ENCODE data around the gene PTCD2. TPM values are rescaled to one million over a fixed set of nuclear protein-coding genes. Genes with fewer than 3 reads are reported as not detected.

PTCD2 gene
- total and polyA plus RNA-seq, 8 donors: 1.3 to 56.7 (median 2.6) TPM

GRCh38 chr5:72383726-72384125, 63.6 kb downstream of the PTCD2 start:
- Histone ChIP-seq H3K4me1 (peaks cover 0 to 23% (median 3%) of the 10 kb centered on the region in 4 donors), H3K4me3 (no peak overlapping the region), H3K27me3 (no peaks in the 10 kb centered on the region), H3K27ac (no peak overlapping the region), H3K9me3 (no peaks in the 10 kb centered on the region), H3K36me3 (no peaks in the 10 kb centered on the region)
- 40 to 76% (median 68%) methylated on average over 2 of the region's 2 CpGs for WGBS, 5 donors
- intact Hi-C loops (cut with DNase I; ENCODE audit: low total_unique reads): no loop called here
- TF ChIP-seq EP300 (IDR thresholded peaks at IDR 0.05): no peak
- TF ChIP-seq, protein P1, sequence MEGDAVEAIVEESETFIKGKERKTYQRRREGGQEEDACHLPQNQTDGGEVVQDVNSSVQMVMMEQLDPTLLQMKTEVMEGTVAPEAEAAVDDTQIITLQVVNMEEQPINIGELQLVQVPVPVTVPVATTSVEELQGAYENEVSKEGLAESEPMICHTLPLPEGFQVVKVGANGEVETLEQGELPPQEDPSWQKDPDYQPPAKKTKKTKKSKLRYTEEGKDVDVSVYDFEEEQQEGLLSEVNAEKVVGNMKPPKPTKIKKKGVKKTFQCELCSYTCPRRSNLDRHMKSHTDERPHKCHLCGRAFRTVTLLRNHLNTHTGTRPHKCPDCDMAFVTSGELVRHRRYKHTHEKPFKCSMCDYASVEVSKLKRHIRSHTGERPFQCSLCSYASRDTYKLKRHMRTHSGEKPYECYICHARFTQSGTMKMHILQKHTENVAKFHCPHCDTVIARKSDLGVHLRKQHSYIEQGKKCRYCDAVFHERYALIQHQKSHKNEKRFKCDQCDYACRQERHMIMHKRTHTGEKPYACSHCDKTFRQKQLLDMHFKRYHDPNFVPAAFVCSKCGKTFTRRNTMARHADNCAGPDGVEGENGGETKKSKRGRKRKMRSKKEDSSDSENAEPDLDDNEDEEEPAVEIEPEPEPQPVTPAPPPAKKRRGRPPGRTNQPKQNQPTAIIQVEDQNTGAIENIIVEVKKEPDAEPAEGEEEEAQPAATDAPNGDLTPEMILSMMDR (IDR thresholded peaks at IDR 0.05): no peak
- no peak for TF ChIP-seq POLR2AphosphoS5 (IDR thresholded peaks at IDR 0.05)
- no peak for TF ChIP-seq POLR2A (IDR thresholded peaks at IDR 0.05)
- no peak for DNase-seq

DNA sequence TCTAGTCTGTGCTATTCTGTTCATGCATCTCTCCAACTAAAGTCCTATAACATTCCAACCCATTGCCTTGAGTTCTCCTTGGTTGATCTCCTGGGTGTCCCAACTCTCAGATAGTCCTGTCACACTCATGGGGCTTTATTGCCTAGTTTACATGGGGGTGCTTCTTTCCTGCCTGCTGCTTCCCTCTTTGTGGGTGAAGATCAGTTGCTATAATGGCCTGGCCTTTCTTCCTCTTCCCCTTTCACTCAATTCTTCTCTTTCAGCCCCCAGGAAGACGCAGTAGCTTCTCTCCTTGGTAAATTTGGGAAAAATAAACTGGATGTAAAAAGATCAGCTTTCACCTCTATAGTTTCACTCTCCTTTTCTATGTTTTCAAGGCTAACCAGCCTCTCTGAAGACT, 66.5 kb downstream of the PTCD2 start:
- no peak for TF ChIP-seq EP300 (IDR thresholded peaks at IDR 0.05)
- TF ChIP-seq POLR2A (IDR thresholded peaks at IDR 0.05): no peak
- no peak overlapping the region for H3K27ac ChIP-seq
- H3K4me3 ChIP-seq: no peak overlapping the region
- H3K27me3 ChIP-seq: no peaks in the 10 kb centered on the region
- intact Hi-C loops (cut with DNase I; ENCODE audit: low total_unique reads): no loop called here
- no peaks in the 10 kb centered on the region for H3K36me3 ChIP-seq
- no peak for DNase-seq
- H3K9me3 ChIP-seq: no peaks in the 10 kb centered on the region
- 78 to 96% (median 84%) methylated on average over 1 of the region's 1 CpG for WGBS, 5 donors
- peaks cover 0 to 14% (median 7%) of the 10 kb centered on the region in 4 donors for H3K4me1 ChIP-seq

GRCh38 chr5:72387985-72388384, 67.8 kb downstream of the PTCD2 start:
- H3K4me1 ChIP-seq: peaks cover 0 to 27% (median 19%) of the 10 kb centered on the region in 4 donors
- TF ChIP-seq POLR2AphosphoS5 (IDR thresholded peaks at IDR 0.05) (no peak), POLR2A (IDR thresholded peaks at IDR 0.05) (no peak), EP300 (IDR thresholded peaks at IDR 0.05) (no peak)
- TF ChIP-seq, protein P1 (IDR thresholded peaks at IDR 0.05): no peak
- intact Hi-C loops (cut with DNase I; ENCODE audit: low total_unique reads): no loop called here
- no peaks in the 10 kb centered on the region for H3K9me3 ChIP-seq
- no peaks in the 10 kb centered on the region for H3K27me3 ChIP-seq
- 41 to 85% (median 63%) methylated on average over 3 of the region's 3 CpGs for WGBS, 5 donors
- H3K4me3 ChIP-seq: no peak overlapping the region
- no peak overlapping the region for H3K27ac ChIP-seq
- DNase-seq: peak in 1 of 2 donors; percentile 35
- H3K36me3 ChIP-seq: no peaks in the 10 kb centered on the region

DNA sequence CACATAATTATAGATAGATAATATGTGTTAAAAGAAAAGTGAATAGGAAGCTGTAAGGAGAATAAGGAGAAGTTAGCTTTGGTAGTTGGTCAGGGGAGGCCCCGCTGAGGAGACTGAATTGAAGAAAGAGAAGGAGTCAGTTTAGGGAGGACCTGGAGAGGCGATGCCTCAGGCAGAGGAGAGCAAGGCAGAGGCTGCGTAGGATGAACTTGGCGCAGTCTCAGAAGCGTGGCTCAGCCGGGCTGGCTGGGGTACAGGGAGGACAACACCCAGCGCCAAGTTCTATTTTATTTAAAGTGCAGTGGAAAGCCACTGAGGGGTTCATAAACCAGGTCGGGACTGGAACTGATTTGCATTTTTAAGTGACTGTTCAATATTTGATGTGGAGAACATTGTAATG, 68.5 kb downstream of the PTCD2 start:
- no peaks in the 10 kb centered on the region for H3K27me3 ChIP-seq
- intact Hi-C loops (cut with DNase I; ENCODE audit: low total_unique reads): no loop called here
- WGBS, 5 donors: 87 to 92% (median 90%) methylated on average over 8 of the region's 8 CpGs
- H3K4me1 ChIP-seq: peaks cover 0 to 28% (median 17%) of the 10 kb centered on the region in 4 donors
- TF ChIP-seq, protein P1 (IDR thresholded peaks at IDR 0.05): no peak
- TF ChIP-seq POLR2A (IDR thresholded peaks at IDR 0.05): no peak
- no peak for TF ChIP-seq EP300 (IDR thresholded peaks at IDR 0.05)
- no peak for TF ChIP-seq POLR2AphosphoS5 (IDR thresholded peaks at IDR 0.05)
- H3K27ac ChIP-seq: no peak overlapping the region
- H3K9me3 ChIP-seq: no peaks in the 10 kb centered on the region
- no peak for DNase-seq
- no peaks in the 10 kb centered on the region for H3K36me3 ChIP-seq
- H3K4me3 ChIP-seq: no peak overlapping the region

DNA sequence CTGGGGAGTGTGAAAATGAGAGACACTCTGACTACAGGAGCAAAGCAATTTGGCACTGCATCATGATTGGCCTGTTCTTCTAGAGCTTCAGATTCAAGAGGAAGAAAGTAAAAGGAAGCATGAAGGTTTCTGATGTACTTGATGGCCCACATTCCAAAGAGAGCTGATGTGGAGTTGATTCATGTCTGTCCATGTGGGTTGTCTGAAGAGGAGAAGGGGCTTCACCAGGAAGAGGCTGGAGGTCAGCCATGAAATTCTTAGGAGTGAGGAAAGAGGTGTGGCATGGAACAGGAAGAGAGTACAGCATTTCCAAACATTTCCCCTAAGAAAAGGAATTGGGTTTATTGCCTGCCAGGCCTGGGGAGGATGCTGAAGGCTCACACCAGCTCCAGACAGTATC, 70.7 kb downstream of the PTCD2 start:
- intact Hi-C loops (cut with DNase I; ENCODE audit: low total_unique reads): no loop called here
- Histone ChIP-seq H3K4me1 (peaks cover 0 to 29% (median 17%) of the 10 kb centered on the region in 4 donors), H3K27me3 (no peaks in the 10 kb centered on the region), H3K4me3 (no peak overlapping the region), H3K36me3 (no peaks in the 10 kb centered on the region), H3K9me3 (no peaks in the 10 kb centered on the region), H3K27ac (peak overlapping the region in 1 of 5 donors; percentile 28)
- DNase-seq: no peak
- TF ChIP-seq POLR2A (IDR thresholded peaks at IDR 0.05): no peak
- TF ChIP-seq POLR2AphosphoS5 (IDR thresholded peaks at IDR 0.05): no peak
- no peak for TF ChIP-seq EP300 (IDR thresholded peaks at IDR 0.05)
- TF ChIP-seq, protein P1 (IDR thresholded peaks at IDR 0.05): no peak

All from stomach (tissue), 9 donors.